ENCODE data around the gene MCRS1.
A peak's percentile ranks its signal among the peaks of the same experiment; 100 is the strongest.
"Not testable (repeated sequence)": the region's sequence is repeated elsewhere in the genome, so short reads cannot be mapped to it uniquely, and the experiment has no call there.

MCRS1 gene

DNA sequence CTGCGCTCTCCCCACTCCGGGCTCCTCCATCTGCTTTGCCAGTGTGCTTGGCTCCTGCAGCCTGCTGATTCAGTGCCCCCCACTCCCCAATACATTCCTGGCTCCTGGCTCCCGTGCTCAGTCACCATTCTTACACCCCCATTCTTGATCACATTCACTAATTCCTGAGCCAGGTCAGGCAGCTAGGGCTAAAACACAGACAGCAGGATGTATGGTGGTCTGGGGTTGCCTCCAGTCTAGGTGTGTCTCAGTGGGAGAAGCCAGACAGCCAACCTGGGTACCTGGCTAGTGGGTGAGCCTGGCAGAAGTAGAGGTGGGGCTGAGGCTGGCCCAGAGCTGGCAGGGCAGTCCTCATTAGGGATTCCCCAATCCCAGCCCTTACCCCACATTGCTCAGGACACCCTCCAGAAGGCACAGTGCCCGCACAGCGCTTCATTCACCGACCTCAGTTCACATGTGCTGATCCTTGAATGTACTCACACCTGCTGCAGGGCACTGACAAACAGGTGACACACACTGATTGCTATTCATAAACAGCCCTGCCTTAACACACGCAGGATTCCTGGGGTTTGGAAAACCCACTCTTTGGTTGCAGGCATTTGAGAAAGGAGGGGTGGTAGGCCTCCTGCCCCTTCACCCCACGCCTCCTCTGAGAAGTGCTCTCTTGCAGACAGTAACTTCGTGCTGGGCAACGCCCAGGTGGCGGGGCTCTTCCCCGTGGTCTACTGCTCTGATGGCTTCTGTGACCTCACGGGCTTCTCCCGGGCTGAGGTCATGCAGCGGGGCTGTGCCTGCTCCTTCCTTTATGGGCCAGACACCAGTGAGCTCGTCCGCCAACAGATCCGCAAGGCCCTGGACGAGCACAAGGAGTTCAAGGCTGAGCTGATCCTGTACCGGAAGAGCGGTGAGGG is 27.5 kb downstream of the MCRS1 start:
- DNase-seq, result no peak

DNA sequence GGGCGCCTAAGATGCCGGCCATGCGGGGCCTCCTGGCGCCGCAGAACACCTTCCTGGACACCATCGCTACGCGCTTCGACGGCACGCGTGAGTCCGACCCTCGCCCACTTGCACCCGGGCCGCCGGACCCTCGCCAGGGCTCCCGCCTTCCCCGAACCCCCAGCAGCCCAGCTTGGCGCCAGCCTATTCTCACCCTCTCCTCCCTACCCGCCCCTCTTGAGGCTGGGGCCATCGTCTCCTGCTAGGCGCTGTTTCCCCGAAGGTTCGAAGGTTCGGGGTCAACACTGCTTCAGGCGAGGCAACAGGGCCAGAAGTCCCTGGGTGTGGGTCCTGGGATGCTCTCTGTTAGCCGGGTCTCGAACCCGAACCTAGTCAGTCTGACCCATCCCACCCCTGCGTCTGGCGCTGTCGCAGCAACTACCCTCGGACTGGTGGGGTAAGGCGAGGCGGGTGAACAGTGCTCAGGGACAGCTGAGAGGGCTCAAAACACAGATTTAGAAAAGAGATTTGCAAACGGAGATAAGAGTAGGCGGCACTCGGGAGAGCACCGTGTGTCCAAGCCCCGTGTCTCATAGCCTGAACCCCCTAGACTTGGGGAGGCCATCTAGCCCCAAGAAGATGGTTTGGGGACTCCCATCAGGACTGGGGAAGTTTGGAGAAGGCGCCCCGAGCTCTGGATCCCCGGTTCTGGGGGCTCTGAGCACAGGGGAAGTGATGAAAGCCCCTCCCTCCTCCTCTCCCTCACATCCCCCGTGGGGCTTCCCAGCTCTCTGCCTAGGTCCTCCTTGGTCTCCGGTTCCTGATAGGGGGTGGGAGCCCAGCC is 28.3 kb downstream of the MCRS1 start:
- DNase-seq, result no peak

DNA sequence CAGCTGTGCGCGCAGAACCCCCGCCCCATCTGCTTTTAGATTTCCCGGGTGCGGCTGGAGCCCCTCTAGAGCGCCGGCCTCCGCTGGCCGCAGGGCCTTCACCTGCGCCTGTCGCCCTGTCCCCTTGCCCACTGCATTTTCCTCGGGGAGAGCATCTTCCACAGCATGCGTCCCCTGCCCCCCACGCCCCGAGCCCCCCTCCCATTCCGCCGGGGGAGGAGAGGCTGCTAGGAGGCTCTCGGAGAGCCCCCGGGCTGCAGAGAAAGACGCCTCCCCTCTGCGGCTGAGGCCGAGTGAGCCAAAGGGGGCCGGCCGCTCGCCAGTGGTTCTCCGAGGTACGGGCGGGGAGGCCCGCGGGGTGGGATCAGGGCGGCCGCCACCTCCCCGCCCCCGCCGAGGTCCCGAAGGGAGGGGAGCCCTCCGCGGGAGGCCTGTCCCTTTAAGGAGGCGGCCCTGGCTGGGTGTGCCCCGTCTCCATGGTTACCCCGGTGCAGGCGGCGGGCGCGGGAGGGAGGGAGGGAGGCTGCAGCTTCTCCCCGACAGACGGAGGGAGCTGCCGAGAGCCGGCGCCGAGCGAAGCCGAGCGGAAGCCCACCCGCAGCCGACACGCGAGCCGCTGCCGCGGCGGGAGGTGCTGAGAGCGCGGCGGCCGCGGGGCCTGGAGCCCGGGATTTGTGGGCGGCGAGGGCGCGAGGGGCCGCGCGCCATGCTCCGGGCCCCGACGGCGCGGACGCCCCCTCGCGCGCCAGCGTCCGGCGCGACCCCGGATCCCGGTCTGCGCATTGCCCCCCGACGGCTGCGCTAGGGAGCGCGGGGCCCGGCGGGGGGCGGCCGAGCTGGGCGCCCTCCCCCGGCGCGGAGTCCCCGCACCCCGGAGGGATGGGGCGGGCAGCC is 29.2 kb downstream of the MCRS1 start, which contains the start of gene KCNH3:
Gene KCNH3 (plus strand): TSS at position 521 of the 894 bp plus-strand sequence. CDS start 387 bp downstream, outside the sequence.
- DNase-seq, result peak; percentile 93

DNA sequence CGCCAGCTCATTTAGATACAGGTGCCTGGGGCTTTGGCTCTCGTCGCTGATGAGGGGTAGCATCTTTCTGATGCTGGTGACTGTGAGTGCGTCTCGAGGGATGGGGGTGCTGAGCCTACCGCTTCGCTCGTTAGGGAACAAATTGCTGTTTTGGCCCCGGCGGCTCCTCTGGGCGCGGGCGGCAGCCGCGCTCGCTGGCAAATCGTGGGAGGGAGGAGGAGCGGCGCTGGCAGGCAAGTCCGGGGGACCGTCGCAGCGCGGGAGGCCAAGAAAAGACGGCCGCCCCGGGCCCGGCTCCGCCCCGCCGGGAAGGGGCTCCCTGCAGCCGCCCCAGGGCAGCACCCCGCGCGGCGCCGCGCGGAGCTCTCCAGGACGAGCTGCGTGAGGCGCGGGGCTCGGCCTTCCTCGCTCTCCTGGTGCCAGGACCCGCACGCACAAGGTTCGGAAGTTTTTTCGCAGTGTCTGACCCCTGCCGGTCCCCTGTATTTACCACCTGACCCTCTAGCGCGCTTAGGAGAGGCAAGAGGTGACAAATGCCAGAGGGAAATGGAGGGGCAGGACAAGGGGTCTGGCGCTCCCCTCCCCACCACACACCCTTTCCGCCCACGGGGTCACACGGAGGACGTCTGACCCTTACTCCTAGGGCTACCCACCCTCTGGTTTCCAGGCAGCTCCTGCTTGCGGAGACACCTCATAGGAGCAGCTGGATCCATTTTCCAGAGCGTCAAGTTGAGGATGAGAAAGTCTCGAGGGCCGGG is 30.0 kb downstream of the MCRS1 start:
- DNase-seq, result peak; percentile 50

DNA sequence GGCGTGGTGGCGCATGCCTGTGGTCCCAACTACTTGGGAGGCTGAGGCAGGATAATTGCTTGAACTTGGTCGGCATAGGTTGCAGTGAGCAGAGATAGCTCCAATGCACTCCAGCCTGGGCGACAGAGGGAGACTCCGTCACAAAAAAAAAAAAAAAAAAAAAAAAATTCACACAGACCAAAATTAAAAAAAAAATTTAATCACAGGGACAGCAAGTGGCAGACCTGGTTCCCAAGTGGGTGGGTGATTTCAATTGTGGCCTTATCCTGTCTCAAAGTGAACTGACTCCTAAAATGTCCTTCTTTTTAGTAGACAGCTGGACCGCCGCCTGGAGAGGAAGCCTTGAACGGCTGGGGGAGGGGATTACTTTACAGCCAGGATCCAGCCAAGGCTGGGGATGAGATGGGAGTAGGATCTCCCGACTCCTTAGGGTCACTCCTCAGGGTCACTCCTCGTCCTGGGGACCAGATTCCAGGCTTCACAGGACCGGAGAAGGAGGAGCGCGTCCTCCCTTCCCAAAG is 30.7 kb downstream of the MCRS1 start:
- DNase-seq, result no peak

DNA sequence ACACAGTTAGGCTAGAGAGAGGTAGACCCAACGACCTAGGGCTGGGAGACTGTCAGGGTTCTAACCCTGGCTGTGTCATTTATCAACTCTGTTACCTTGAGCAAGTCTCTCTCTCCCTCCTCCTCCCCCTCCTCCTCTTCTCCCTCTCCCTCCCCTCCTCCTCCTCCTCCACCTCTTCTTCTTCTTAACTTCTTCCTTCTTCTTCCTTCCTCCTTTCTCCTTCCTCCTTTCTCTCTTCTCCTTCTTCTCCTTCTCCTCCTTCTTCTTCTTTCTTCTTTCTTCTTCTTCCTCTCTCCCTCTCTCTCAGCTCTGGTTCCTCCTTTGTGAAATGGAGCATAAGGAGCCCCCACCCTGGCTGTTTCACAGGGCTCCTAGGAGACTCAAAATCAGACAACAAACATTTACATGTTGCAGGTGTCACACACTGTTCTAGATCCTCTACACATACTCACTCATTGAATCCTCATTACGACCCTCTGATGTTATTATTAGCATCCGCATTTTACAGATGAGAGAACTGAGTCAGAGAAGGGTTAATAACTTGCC is 31.3 kb downstream of the MCRS1 start:
- no peak for DNase-seq

DNA sequence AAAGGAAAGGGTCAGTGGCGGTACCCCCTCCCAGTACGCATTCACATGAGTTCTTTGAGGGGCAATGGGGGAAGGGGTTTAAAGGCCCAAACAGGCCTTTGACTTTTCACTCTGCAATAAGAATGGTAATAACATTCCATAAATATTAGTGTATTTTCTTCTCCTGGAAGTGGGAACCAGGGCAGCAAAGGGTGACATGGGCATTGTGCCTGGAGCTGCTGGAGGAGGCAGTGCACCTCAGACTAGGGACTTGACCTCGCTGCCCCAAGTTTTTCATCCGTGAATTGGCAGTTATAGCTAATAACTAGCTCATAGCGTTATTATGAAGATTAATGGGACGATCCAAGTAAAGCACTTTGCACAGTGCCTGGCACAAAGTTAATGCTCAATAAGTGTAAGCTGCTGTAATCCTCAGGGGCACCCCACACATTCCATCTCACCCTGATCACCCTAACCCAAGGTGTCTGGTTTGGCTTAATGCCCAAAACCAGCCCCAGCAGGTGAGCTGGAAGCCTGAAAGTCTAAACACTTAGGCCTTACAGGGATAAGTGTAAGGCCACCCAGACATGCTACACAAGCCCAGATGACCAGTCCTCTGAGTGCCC is 31.9 kb downstream of the MCRS1 start:
- DNase-seq, result no peak

DNA sequence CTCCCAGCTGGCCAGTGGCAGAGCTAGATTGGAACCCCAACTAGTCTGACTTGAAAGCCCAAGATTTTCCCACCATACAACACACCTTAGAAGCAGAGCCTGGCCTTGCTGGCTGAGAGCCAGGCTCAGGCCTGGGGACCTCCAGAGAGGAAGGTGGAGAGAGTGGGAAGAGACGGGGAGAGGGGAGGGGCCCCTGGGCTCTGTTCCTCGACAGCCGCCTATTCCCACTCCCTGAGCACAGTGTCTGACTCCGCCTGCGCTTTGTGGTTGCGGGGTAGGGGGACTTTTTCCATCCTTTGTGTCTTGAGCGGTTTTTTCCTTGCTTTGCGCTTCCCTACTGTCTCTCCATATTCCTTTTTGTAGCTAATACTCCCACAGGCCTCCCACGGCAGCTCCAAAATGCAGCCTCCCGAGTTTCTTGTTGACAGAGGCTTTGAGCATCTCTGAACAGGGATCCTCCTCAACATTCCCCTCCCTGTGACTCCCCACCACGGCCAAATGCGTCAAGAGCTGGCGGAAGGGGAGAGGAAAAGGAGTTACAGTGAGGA is 33.1 kb downstream of the MCRS1 start:
- no peak for DNase-seq

DNA sequence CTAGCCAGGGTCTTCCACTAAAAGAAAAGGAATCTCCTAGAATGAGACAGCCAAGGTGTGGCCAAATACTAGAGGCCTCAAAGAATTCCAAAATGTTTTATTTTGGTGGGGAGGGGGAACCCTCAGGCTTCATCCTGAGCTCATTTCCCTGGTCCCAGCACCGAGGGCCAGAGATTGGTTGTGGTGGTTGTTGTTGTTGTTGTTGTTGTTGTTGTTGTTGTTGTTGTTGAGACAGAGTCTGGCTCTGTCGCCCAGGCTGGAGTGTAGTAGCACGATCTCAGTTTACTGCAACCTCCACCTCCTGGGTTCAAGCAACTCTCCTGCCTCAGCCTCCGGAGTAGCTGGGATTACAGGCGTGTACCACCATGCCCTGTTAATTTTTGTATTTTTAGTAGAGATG is 33.8 kb downstream of the MCRS1 start:
- not testable (repeated sequence) for DNase-seq

DNA sequence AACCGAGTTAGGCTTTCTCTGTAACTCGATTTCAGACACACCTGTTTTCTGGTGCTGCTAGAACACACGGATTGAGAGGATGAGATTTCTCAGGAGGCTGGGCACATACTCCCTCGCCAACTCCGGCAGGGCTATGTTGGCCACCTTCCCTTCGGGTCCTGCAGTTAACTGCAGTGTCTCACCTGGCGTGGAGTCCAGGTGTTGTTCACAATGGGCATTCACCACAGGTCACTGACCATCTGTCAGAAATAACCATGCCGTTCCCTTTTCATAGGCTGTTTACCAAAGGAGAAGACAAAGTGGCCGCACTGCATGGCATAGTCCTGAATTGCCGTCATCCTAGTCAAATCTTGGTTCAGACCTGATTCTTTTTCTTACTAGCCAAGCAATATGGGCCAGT is 34.6 kb downstream of the MCRS1 start:
- no peak for DNase-seq

DNA sequence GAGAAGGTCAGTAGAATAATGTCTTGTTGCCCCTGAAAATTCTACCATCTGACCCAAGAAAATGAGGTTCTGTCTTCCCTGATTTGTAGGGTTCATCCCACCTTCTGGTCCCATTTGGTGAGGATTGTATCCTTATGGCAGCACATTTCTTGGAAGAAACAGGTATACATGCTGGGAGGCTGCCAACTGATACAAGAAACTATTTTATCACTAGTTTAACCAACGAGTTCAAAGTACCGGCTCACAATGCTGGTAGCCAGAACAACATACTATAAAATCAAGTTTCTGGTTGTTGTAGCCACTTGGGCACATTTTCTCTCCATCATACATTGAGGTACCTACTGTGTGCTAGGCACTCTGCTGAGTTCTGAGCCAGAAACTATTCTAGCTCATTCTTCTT is 36.2 kb downstream of the MCRS1 start:
- DNase-seq, result no peak

DNA sequence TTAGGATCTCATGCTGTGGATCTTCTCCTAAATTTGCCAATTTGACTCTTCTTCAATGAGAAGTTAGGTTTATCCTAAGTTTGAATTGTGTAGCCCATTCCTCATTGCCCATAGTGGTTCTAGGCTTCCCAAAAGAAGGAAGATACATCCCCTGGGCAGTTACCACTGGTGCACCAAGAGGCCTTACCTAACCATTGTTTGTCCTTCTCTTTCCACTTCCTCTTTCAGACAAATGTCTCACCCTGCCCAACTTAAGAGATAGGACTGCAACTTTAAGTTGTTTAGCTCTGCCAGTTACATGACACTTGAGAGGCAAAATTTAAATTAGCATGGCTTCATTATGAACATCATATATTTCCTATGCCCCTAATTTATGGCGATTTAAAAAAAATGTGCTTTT is 38.5 kb downstream of the MCRS1 start:
- no peak for DNase-seq

DNA sequence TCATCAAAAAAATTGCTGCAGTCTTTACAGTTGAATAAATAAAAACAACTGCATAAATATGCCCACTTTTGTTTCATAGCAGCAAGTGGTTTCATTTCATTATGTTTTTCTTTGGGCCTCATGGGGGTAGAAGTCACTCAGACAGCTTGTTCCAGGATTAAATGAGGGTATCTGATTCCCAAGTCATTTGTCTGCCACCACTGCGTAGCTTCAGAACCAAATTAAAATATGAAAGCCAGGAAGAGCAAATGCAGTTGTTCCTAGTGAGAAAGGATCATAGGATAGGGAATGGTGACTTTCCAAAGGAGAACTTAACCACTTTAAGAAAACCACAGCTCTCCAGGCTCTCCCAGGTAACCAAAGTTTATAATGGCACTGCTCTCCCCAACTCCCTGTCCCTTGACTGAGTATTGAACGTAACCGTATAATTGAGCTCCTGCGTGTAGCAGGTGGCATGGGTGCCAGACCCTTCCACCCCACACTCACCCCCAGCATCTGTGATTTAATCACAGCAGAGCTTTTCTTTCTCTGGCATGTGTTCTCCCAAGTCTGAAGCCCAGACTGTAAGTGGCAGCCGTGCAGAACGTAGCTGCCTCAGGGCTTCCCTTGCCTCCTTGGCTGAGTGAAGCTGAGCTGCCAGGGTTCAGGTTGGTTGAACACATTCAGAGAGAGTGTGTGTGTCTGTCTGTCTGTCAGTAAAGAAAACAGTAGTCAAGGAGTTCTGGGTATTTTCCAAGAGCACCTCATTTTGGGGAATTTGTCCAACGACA is 40.4 kb downstream of the MCRS1 start:
- no peak for DNase-seq

DNA sequence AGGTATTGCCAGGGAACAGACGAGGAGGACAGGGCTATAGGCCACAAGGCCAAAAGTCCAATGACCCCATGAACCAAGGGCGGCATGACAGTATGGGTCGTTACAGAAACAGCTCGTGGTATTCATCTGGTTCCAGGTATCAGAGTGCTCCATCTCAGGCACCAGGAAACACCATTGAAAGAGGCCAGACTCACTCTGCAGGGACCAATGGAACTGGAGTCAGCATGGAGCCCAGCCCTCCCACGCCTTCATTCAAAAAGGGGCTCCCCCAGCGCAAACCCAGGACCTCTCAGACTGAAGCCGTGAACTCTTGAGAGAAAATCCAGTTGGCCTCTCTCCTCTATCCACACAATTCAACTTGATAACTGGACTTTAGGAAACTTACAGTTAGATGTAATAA is 42.0 kb downstream of the MCRS1 start:
- DNase-seq, result no peak

DNA sequence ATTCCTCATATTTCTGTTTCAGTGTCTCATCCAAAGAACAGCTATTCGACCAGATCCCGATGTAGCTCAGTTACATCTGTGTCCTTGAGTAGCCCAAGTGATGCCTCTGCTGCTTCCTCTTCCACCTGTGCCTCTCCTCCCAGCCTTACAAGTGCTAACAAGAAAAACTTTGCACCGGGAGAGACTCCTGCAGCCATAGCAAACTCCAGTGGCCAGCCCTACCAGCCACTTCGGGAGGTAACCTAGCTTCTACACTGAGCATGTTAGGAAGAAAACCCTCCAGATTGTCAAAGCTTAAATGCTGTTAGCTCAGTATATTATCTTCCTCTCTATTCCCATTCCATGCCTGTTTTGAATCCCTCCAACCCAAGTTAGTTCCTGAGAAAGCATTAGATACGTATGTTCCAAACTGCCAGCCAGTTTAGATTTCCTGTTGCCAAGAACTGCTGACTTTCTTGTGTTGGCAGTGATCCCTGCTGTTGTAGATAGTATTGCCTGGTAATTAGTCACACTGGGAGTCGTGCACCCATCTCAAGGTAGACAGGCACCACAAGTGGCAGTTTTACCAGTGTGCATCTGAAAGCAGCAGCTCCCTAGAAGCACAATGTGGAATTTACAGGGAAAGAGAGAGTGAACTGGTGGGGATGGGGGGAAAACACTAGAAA is 43.1 kb downstream of the MCRS1 start:
- no peak for DNase-seq

DNA sequence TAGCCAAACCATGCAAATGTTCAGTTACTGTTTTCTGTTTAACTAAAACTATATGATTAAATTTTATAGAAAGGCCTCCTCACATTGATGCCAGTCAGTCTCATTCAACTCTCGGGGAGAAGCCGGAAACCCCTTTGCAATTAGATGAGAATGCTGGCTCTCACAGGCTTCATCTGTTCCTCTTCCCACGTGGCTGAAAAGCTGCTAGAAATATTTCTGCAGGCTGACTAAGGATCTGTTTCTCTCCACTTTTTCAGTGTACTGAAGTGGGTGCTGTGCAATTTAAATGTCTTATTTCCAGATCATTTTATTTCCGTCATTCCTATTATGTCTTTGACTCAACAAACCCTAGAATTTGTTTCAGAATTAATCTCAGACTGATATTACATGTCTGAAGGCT is 46.6 kb downstream of the MCRS1 start:
- no peak for DNase-seq

DNA sequence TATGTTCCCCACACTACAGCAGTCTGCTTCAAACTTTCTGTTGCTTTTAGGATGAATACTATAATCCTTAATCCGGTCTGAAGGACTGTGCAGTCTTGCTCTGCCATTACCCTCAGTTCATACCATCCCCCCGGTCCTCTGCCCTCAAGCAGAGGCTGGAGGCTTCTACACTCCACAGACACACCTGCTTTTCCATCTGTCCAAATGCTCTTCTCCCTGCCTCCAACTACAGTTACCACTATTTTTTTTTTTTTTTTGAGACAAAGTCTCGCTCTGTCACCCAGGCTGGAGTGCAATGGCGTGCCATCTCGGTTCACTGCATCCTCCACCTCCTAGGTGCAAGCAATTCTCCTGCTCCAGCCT is 48.4 kb downstream of the MCRS1 start:
- no peak for DNase-seq

DNA sequence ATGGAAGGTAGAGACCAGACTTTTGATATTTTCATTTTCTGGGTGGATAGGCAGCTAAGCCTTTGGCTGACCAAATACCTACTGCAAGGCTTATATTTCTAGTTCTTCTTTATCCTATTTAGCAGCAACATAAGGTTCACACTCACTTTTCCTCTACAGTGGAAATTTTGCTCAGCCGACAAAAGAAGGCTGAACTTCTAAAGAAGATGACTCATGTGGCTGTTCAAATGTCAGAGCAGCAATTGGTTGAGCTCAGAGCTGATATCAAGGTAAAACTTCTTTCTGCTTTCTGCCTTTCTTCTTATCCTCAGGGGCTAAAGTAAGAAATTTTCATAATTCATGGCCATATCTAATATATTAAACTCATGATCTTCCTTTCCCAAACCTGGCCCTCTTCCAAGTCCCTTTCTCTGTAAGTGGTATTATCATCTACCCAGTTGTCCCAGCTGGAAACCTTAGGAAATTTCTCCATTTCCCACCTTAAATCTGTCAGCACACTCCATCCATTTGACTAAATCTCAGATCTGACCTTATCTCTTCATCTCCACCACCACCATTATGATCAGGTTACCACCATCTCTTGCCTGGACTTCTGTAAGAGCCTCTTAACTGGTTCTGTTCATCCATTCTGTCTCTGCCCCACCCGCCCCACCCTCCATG is 48.9 kb downstream of the MCRS1 start:
- DNase-seq, result no peak

DNA sequence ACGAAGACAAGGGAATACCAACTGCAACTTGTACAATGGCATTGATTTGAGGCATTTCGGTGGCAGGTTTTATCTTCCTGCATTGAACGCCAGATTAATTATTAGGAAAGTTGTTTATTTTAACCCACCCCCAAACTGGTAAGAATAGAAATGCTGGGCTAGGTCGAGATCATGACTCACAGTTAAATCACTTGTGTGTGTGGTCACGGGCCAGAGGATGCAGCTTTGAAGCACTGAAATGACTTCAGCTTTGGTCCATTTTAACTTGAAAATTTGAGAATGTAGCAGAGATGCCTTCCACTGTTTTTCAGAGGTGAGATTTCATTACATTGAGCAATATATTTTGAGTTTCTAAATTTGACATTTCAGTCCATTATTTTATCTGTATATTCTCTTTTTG is 52.7 kb downstream of the MCRS1 start:
- no peak for DNase-seq
